Mesenteric fat pad (tissue), 1 donor: ENCODE data around the gene CBFA2T3. TPM values are rescaled to one million over a fixed set of nuclear protein-coding genes. Genes with fewer than 3 reads are reported as not detected.

ENCODE experiments used
- DNase-seq: peaks from one replicate; pipeline ENCODE4 v3.0.0-alpha.2; 2020; ENCODE audit warnings: low spot score
- total RNA-seq: library from RNA; stranded (reverse); fragmentation: NEBNext Ultra II Directional; extraction: Animal tissue kit (Norgen Biotek cat#: 25700); gene quantifications from one replicate; pipeline ENCODE4 v1.2.1, GENCODE V29; 2021
- donor health status: DM: yes; HTN: yes; CAD: no.

CBFA2T3 gene
- total RNA-seq, 1 donor from 2014 or later: 8.5 TPM

GRCh38 chr16:88965411-88965810, 11.6 kb downstream of the CBFA2T3 start:
- no peak for DNase-seq

- DNase-seq: no peak
These were observed 12.4 kb downstream of the CBFA2T3 start for GRCh38 chr16:88964636-88965035.

- DNase-seq: no peak
These were observed 13.4 kb downstream of the CBFA2T3 start for GRCh38 chr16:88963583-88963982.

GRCh38 chr16:88962478-88963152, 14.4 kb downstream of the CBFA2T3 start:
- no peak for DNase-seq

GRCh38 chr16:88961011-88961410, 16.0 kb downstream of the CBFA2T3 start:
- no peak for DNase-seq

- no peak for DNase-seq
These were observed 16.5 kb downstream of the CBFA2T3 start for GRCh38 chr16:88960516-88960915.

- DNase-seq: no peak
These were observed 18.0 kb downstream of the CBFA2T3 start for GRCh38 chr16:88959022-88959421.

- DNase-seq: no peak
These were observed 19.0 kb downstream of the CBFA2T3 start for GRCh38 chr16:88957887-88958577.

- no peak for DNase-seq
These were observed 19.6 kb downstream of the CBFA2T3 start for GRCh38 chr16:88957433-88957767.

- DNase-seq: no peak
These were observed 20.2 kb downstream of the CBFA2T3 start for GRCh38 chr16:88956546-88957432.

- no peak for DNase-seq
These were observed 21.1 kb downstream of the CBFA2T3 start for GRCh38 chr16:88955906-88956305.

- DNase-seq: no peak
These were observed 23.9 kb downstream of the CBFA2T3 start for GRCh38 chr16:88953003-88953690.

GRCh38 chr16:88951989-88952388, 25.0 kb downstream of the CBFA2T3 start:
- no peak for DNase-seq

GRCh38 chr16:88951501-88951900, 25.5 kb downstream of the CBFA2T3 start:
- DNase-seq: no peak

GRCh38 chr16:88948781-88949490, 28.1 kb downstream of the CBFA2T3 start:
- no peak for DNase-seq

GRCh38 chr16:88945473-88945872, 31.5 kb downstream of the CBFA2T3 start:
- no peak for DNase-seq

GRCh38 chr16:88943741-88944140, 33.3 kb downstream of the CBFA2T3 start:
- no peak for DNase-seq

GRCh38 chr16:88943131-88943664, 33.8 kb downstream of the CBFA2T3 start:
- DNase-seq: no peak

GRCh38 chr16:88941913-88942909, 34.8 kb downstream of the CBFA2T3 start:
- no peak for DNase-seq
